Thoracic aorta (tissue), 2 donors: ENCODE data around the gene MADD. TPM values are rescaled to one million over a fixed set of nuclear protein-coding genes. Genes with fewer than 3 reads are reported as not detected.

ENCODE experiments used
- ATAC-seq: fragments of 150-250 bp; one replicate; pipeline ENCODE4 v1.8.0; 2017; ENCODE audit warnings: low read depth; ENCODE audit not compliant: insufficient number of reproducible peaks, low FRiP score
- DNase-seq: peaks from one replicate; pipeline ENCODE4 v3.0.0-alpha.2; 2020; ENCODE audit warnings: low spot score
- H3K27ac ChIP-seq, 2 donors: fragments of 200-600 bp; sonication (generic); 1 replicate in 1 of 2; 2 replicates in 1 of 2; pipeline ENCODE4 v1.5.1; 2016; ENCODE audit warnings: mild to moderate bottlenecking in 2 of 2, moderate library complexity in 2 of 2
- H3K27me3 ChIP-seq: fragments of 200-600 bp; sonication (generic); replicated peaks from 2 replicates; pipeline ENCODE4 v1.6.0; 2016; ENCODE audit warnings: mild to moderate bottlenecking; ENCODE audit not compliant: insufficient read depth
- H3K36me3 ChIP-seq: fragments of 200-600 bp; sonication (generic); one replicate; pipeline ENCODE4 v1.5.1; 2016
- H3K4me1 ChIP-seq, 2 donors: fragments of 200-600 bp; sonication (generic); 1 replicate in 1 of 2; 2 replicates in 1 of 2; pipeline versions ENCODE4 v1.5.1 to v1.6.0; 2016; ENCODE audit warnings: low read depth in 2 of 2, mild to moderate bottlenecking in 1 of 2; ENCODE audit not compliant: control insufficient read depth in 1 of 2
- H3K4me3 ChIP-seq: fragments of 200-600 bp; sonication (generic); 2 replicates; pipeline ENCODE4 v1.5.1; 2016; ENCODE audit warnings: mild to moderate bottlenecking
- H3K9me3 ChIP-seq: fragments of 200-600 bp; sonication (generic); 2 replicates; pipeline ENCODE4 v1.5.1; 2016
- CTCF ChIP-seq: fragments of 200-600 bp; sonication (generic); IDR thresholded peaks from one replicate; pipeline ENCODE4 v1.5.1; 2019; ENCODE audit warnings: antibody characterized with exemption
- total RNA-seq, 2 donors: library from RNA; depleted of rRNA; stranded (reverse); fragments of >200 nt; gene quantifications; one replicate each; pipeline versions ENCODE4 v1.1.0 to v1.2.3, GENCODE V29; 2016

The MADD gene
- total RNA-seq, 2 donors from 2014 or later, result 58.9 to 74.3 TPM

GRCh38 chr11:47264119-47264518, 5.8 kb upstream of the MADD start:
- no peaks in the 10 kb centered on the region for H3K36me3 ChIP-seq
- no peak for DNase-seq
- peaks cover 7 to 23% of the 10 kb centered on the region in 2 donors for H3K4me1 ChIP-seq
- H3K27ac ChIP-seq, result no peak overlapping the region
- no peaks in the 10 kb centered on the region for H3K9me3 ChIP-seq
- ATAC-seq, result no peak
- H3K27me3 ChIP-seq, result no peaks in the 10 kb centered on the region
- no peak overlapping the region for H3K4me3 ChIP-seq
- no peak for TF ChIP-seq CTCF

GRCh38 chr11:47264521-47264920, 5.4 kb upstream of the MADD start:
- Histone ChIP-seq H3K27ac (no peak overlapping the region), H3K27me3 (no peaks in the 10 kb centered on the region), H3K9me3 (no peaks in the 10 kb centered on the region), H3K4me3 (no peak overlapping the region), H3K4me1 (peaks cover 7 to 22% of the 10 kb centered on the region in 2 donors), H3K36me3 (no peaks in the 10 kb centered on the region)
- ATAC-seq (no peak), DNase-seq (no peak)
- no peak for TF ChIP-seq CTCF

DNA sequence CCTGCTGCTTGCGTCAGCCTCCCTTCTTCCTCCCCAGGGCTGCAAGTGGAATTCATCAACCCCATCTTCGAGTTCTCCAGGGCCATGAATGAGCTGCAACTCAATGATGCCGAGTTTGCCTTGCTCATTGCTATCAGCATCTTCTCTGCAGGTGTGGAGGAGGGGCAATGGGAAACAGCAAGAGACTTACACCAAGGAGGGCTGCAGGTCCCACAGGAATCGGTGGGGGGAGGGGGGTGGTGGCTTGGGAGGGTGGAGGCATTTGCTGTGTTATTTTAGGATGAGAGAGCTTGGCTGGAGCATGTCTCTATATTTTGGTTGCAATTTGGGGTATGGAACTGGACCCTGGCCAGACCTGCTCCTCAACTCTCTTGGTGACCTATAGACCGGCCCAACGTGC, 2.1 kb upstream of the MADD start:
- no peak for DNase-seq
- no peaks in the 10 kb centered on the region for H3K9me3 ChIP-seq
- no peak overlapping the region for H3K27ac ChIP-seq
- peaks cover 21 to 42% of the 10 kb centered on the region in 2 donors for H3K4me1 ChIP-seq
- TF ChIP-seq CTCF, result no peak
- no peak for ATAC-seq
- H3K36me3 ChIP-seq, result no peaks in the 10 kb centered on the region
- H3K27me3 ChIP-seq, result no peaks in the 10 kb centered on the region
- no peak overlapping the region for H3K4me3 ChIP-seq

- no peak for ATAC-seq
- H3K4me1 ChIP-seq, result peaks cover 21 to 42% of the 10 kb centered on the region in 2 donors
Measured at GRCh38 chr11:47268448-47269001, 1.4 kb upstream of the MADD start.

More at GRCh38 chr11:47268448-47269001, 1.4 kb upstream of the MADD start:
- TF ChIP-seq CTCF, result no peak
- no peaks in the 10 kb centered on the region for H3K36me3 ChIP-seq
- peak overlapping the region; percentile 94 for H3K4me3 ChIP-seq
- H3K27me3 ChIP-seq, result no peaks in the 10 kb centered on the region
- no peak for DNase-seq
- H3K9me3 ChIP-seq, result no peaks in the 10 kb centered on the region
- H3K27ac ChIP-seq, result peak overlapping the region; percentile 86
